ENCODE results near the gene RPGRIP1L. TPM values are rescaled to one million over a fixed set of nuclear protein-coding genes. Genes with fewer than 3 reads are reported as not detected.

Gene RPGRIP1L
- total and polyA plus RNA-seq, 5 donors from 2014 or later = 1.5 to 3.2 (median 1.9) TPM

GRCh38 chr16:53629151-53629550 is 74.5 kb downstream of the RPGRIP1L start:
- Histone ChIP-seq H3K4me3 (ENCODE audit: low read depth, low read length) (no peak overlapping the region), H3K27me3 (ENCODE audit: control insufficient read depth, insufficient read depth, low read length) (no peaks in the 10 kb centered on the region), H3K36me3 (ENCODE audit: control insufficient read depth, insufficient read depth, low read length) (no peaks in the 10 kb centered on the region), H3K9me3 (ENCODE audit: control insufficient read depth in 2 of 2, low read length in 2 of 2) (no peaks in the 10 kb centered on the region), H3K4me1 (ENCODE audit: control insufficient read depth, insufficient read depth, low read length, poor library complexity, severe bottlenecking) (no peaks in the 10 kb centered on the region), H3K27ac (ENCODE audit: insufficient read depth, low read length, poor library complexity, severe bottlenecking) (no peak overlapping the region)
- no peaks in the 10 kb centered on the region for H3K27me3 Mint-ChIP-seq
- H3K9me3 Mint-ChIP-seq = no peaks in the 10 kb centered on the region
- DNase-seq = no peak
- no peak overlapping the region for H3K4me3 Mint-ChIP-seq
- no peak overlapping the region for H3K27ac Mint-ChIP-seq
- no peak for ATAC-seq (ENCODE audit: low read depth in 2 of 2)
- H3K4me1 Mint-ChIP-seq = peaks cover 0 to 5% (median 3%) of the 10 kb centered on the region in 4 donors
- no peaks in the 10 kb centered on the region for H3K36me3 Mint-ChIP-seq

GRCh38 chr16:53626811-53627210 is 76.8 kb downstream of the RPGRIP1L start:
- Histone ChIP-seq H3K27ac (ENCODE audit: insufficient read depth, low read length, poor library complexity, severe bottlenecking) (no peak overlapping the region), H3K27me3 (ENCODE audit: control insufficient read depth, insufficient read depth, low read length) (no peaks in the 10 kb centered on the region), H3K36me3 (ENCODE audit: control insufficient read depth, insufficient read depth, low read length) (no peaks in the 10 kb centered on the region), H3K4me1 (ENCODE audit: control insufficient read depth, insufficient read depth, low read length, poor library complexity, severe bottlenecking) (no peaks in the 10 kb centered on the region), H3K9me3 (ENCODE audit: control insufficient read depth in 2 of 2, low read length in 2 of 2) (no peaks in the 10 kb centered on the region), H3K4me3 (ENCODE audit: low read depth, low read length) (no peak overlapping the region)
- DNase-seq (no peak), ATAC-seq (ENCODE audit: low read depth in 2 of 2) (no peak)
- Mint-ChIP-seq H3K36me3 (no peaks in the 10 kb centered on the region), H3K9me3 (peaks cover 0 to 1% (median 0%) of the 10 kb centered on the region in 7 donors), H3K27ac (no peak overlapping the region), H3K4me1 (peaks cover 0 to 3% (median 1%) of the 10 kb centered on the region in 4 donors), H3K4me3 (no peak overlapping the region), H3K27me3 (no peaks in the 10 kb centered on the region)

DNA sequence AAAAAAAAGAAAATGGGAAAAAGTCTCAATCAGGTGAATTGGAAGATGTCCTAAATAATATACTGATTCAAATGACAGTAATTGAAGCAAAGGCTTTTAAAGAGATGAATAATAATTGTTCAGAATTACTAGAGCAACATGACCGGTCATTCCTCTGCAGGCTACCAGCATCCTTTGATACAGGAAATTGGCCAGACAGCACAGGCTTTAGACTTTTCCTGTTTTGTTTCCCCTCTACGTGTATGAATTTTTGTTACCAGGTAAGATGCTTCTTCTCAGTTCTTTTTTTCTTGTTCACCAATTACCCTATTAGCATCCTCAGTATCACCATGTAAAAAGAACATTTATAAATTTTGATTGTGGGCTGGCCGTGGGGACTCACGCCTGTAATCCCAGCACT is 77.5 kb downstream of the RPGRIP1L start:
- Histone ChIP-seq H3K9me3 (ENCODE audit: control insufficient read depth in 2 of 2, low read length in 2 of 2) (no peaks in the 10 kb centered on the region), H3K4me1 (ENCODE audit: control insufficient read depth, insufficient read depth, low read length, poor library complexity, severe bottlenecking) (no peaks in the 10 kb centered on the region), H3K27ac (ENCODE audit: insufficient read depth, low read length, poor library complexity, severe bottlenecking) (no peak overlapping the region), H3K4me3 (ENCODE audit: low read depth, low read length) (no peak overlapping the region), H3K36me3 (ENCODE audit: control insufficient read depth, insufficient read depth, low read length) (no peaks in the 10 kb centered on the region), H3K27me3 (ENCODE audit: control insufficient read depth, insufficient read depth, low read length) (no peaks in the 10 kb centered on the region)
- H3K9me3 Mint-ChIP-seq = peaks cover 0 to 1% (median 0%) of the 10 kb centered on the region in 7 donors
- DNase-seq (no peak), ATAC-seq (ENCODE audit: low read depth in 2 of 2) (no peak)
- H3K27ac Mint-ChIP-seq = no peak overlapping the region
- no peak overlapping the region for H3K4me3 Mint-ChIP-seq
- no peaks in the 10 kb centered on the region for H3K27me3 Mint-ChIP-seq
- H3K36me3 Mint-ChIP-seq = no peaks in the 10 kb centered on the region
- H3K4me1 Mint-ChIP-seq = peaks cover 0 to 3% (median 1%) of the 10 kb centered on the region in 4 donors

GRCh38 chr16:53625221-53625620 is 78.4 kb downstream of the RPGRIP1L start:
- no peaks in the 10 kb centered on the region for H3K27me3 ChIP-seq (ENCODE audit: control insufficient read depth, insufficient read depth, low read length)
- no peaks in the 10 kb centered on the region for H3K9me3 ChIP-seq (ENCODE audit: control insufficient read depth in 2 of 2, low read length in 2 of 2)
- Mint-ChIP-seq H3K27me3 (no peaks in the 10 kb centered on the region), H3K4me1 (peaks cover 0 to 3% (median 1%) of the 10 kb centered on the region in 4 donors), H3K4me3 (no peak overlapping the region), H3K9me3 (peaks cover 0 to 1% (median 0%) of the 10 kb centered on the region in 7 donors), H3K36me3 (no peaks in the 10 kb centered on the region), H3K27ac (no peak overlapping the region)
- no peak overlapping the region for H3K4me3 ChIP-seq (ENCODE audit: low read depth, low read length)
- ATAC-seq (ENCODE audit: low read depth in 2 of 2) (no peak), DNase-seq (no peak)
- H3K36me3 ChIP-seq (ENCODE audit: control insufficient read depth, insufficient read depth, low read length) = no peaks in the 10 kb centered on the region
- H3K27ac ChIP-seq (ENCODE audit: insufficient read depth, low read length, poor library complexity, severe bottlenecking) = no peak overlapping the region
- no peaks in the 10 kb centered on the region for H3K4me1 ChIP-seq (ENCODE audit: control insufficient read depth, insufficient read depth, low read length, poor library complexity, severe bottlenecking)

GRCh38 chr16:53622315-53622714 is 81.3 kb downstream of the RPGRIP1L start:
- Mint-ChIP-seq H3K27ac (no peak overlapping the region), H3K27me3 (no peaks in the 10 kb centered on the region), H3K4me3 (no peak overlapping the region), H3K4me1 (peaks cover 0 to 7% (median 6%) of the 10 kb centered on the region in 4 donors), H3K9me3 (peaks cover 0 to 1% (median 0%) of the 10 kb centered on the region in 7 donors), H3K36me3 (peaks cover 4% of the 10 kb centered on the region)
- no peaks in the 10 kb centered on the region for H3K36me3 ChIP-seq (ENCODE audit: control insufficient read depth, insufficient read depth, low read length)
- H3K9me3 ChIP-seq (ENCODE audit: control insufficient read depth in 2 of 2, low read length in 2 of 2) = no peaks in the 10 kb centered on the region
- ATAC-seq (ENCODE audit: low read depth in 2 of 2) = no peak
- H3K27ac ChIP-seq (ENCODE audit: insufficient read depth, low read length, poor library complexity, severe bottlenecking) = no peak overlapping the region
- H3K4me1 ChIP-seq (ENCODE audit: control insufficient read depth, insufficient read depth, low read length, poor library complexity, severe bottlenecking) = no peaks in the 10 kb centered on the region
- H3K4me3 ChIP-seq (ENCODE audit: low read depth, low read length) = no peak overlapping the region
- DNase-seq = no peak
- H3K27me3 ChIP-seq (ENCODE audit: control insufficient read depth, insufficient read depth, low read length) = no peaks in the 10 kb centered on the region

DNA sequence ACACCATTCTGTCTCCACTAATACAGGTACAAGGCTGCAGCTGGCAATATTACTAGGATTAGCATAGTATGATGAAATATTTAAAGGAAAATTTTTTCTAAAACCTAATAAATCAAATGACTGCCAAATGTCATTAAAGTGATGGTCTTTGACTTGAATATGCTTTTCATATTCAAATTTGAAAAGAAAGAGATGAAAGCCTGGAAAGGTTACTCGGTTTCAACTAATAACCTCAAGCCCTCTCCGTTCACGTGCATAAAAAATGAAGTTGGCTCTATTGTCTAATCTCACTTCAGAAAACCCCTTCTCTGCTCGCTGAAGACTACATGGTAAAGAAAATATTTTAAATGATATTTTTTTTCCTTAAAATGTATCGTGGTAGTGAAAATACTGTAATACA is 83.2 kb downstream of the RPGRIP1L start:
- H3K27me3 Mint-ChIP-seq = no peaks in the 10 kb centered on the region
- Histone ChIP-seq H3K4me1 (ENCODE audit: control insufficient read depth, insufficient read depth, low read length, poor library complexity, severe bottlenecking) (no peaks in the 10 kb centered on the region), H3K36me3 (ENCODE audit: control insufficient read depth, insufficient read depth, low read length) (no peaks in the 10 kb centered on the region), H3K9me3 (ENCODE audit: control insufficient read depth in 2 of 2, low read length in 2 of 2) (no peaks in the 10 kb centered on the region), H3K27me3 (ENCODE audit: control insufficient read depth, insufficient read depth, low read length) (no peaks in the 10 kb centered on the region), H3K4me3 (ENCODE audit: low read depth, low read length) (no peak overlapping the region), H3K27ac (ENCODE audit: insufficient read depth, low read length, poor library complexity, severe bottlenecking) (no peak overlapping the region)
- H3K4me3 Mint-ChIP-seq = no peak overlapping the region
- H3K9me3 Mint-ChIP-seq = peaks cover 0 to 1% (median 0%) of the 10 kb centered on the region in 7 donors
- H3K36me3 Mint-ChIP-seq = peaks cover 4% of the 10 kb centered on the region
- ATAC-seq (ENCODE audit: low read depth in 2 of 2) (no peak), DNase-seq (no peak)
- H3K27ac Mint-ChIP-seq = no peak overlapping the region
- peaks cover 0 to 7% (median 3%) of the 10 kb centered on the region in 4 donors for H3K4me1 Mint-ChIP-seq

- H3K4me3 Mint-ChIP-seq = no peak overlapping the region
- no peak for ATAC-seq (ENCODE audit: low read depth in 2 of 2)
- no peak overlapping the region for H3K27ac ChIP-seq (ENCODE audit: insufficient read depth, low read length, poor library complexity, severe bottlenecking)
- no peaks in the 10 kb centered on the region for H3K36me3 ChIP-seq (ENCODE audit: control insufficient read depth, insufficient read depth, low read length)
- H3K4me1 ChIP-seq (ENCODE audit: control insufficient read depth, insufficient read depth, low read length, poor library complexity, severe bottlenecking) = no peaks in the 10 kb centered on the region
- H3K36me3 Mint-ChIP-seq = peaks cover 4% of the 10 kb centered on the region
- no peak overlapping the region for H3K4me3 ChIP-seq (ENCODE audit: low read depth, low read length)
- H3K4me1 Mint-ChIP-seq = peaks cover 0 to 7% (median 3%) of the 10 kb centered on the region in 4 donors
- H3K9me3 Mint-ChIP-seq = peaks cover 0 to 1% (median 0%) of the 10 kb centered on the region in 7 donors
- H3K9me3 ChIP-seq (ENCODE audit: control insufficient read depth in 2 of 2, low read length in 2 of 2) = no peaks in the 10 kb centered on the region
- H3K27me3 Mint-ChIP-seq = no peaks in the 10 kb centered on the region
- DNase-seq = no peak
- no peak overlapping the region for H3K27ac Mint-ChIP-seq
- H3K27me3 ChIP-seq (ENCODE audit: control insufficient read depth, insufficient read depth, low read length) = no peaks in the 10 kb centered on the region
These were observed 84.4 kb downstream of the RPGRIP1L start for GRCh38 chr16:53619235-53619634.

DNA sequence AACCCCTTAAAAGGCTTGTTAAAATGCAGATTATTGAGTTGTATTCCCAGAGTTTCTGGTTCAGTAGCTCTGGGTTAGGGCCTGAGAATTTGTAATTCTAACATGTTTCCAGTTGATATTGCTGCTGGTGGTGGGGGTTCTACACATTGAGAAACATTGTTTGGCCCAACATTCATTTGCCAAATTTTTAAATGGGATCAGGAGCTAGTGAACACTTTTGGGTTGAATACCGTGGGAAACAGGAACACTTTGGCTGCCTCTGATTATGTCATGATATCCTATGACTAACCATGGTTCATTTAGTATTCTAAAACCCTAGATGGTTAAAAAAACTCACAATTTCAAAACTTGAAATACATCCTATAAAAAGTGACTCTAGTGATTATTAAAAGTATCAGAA is 89.3 kb downstream of the RPGRIP1L start:
- DNase-seq (no peak), ATAC-seq (ENCODE audit: low read depth in 2 of 2) (no peak)
- Mint-ChIP-seq H3K27ac (no peak overlapping the region), H3K4me1 (peaks cover 0 to 5% (median 2%) of the 10 kb centered on the region in 4 donors), H3K9me3 (no peaks in the 10 kb centered on the region), H3K27me3 (no peaks in the 10 kb centered on the region), H3K36me3 (peaks cover 7% of the 10 kb centered on the region), H3K4me3 (no peak overlapping the region)
- Histone ChIP-seq H3K27ac (ENCODE audit: insufficient read depth, low read length, poor library complexity, severe bottlenecking) (no peak overlapping the region), H3K36me3 (ENCODE audit: control insufficient read depth, insufficient read depth, low read length) (no peaks in the 10 kb centered on the region), H3K9me3 (ENCODE audit: control insufficient read depth in 2 of 2, low read length in 2 of 2) (no peaks in the 10 kb centered on the region), H3K27me3 (ENCODE audit: control insufficient read depth, insufficient read depth, low read length) (no peaks in the 10 kb centered on the region), H3K4me3 (ENCODE audit: low read depth, low read length) (no peak overlapping the region), H3K4me1 (ENCODE audit: control insufficient read depth, insufficient read depth, low read length, poor library complexity, severe bottlenecking) (no peaks in the 10 kb centered on the region)

Measured in CD4-positive, CD25-positive, alpha-beta regulatory T cell (primary cell).